Ishikawa (cell line): ENCODE results near the gene RLN3.

Source experiments
- CEBPB ChIP-seq: IDR thresholded peaks from 2 replicates; pipeline ENCODE4 v1.6.1; 2012
- CREB1 ChIP-seq: IDR thresholded peaks from 2 replicates; pipeline ENCODE4 v1.6.1; 2012; ENCODE audit warnings: low read depth
- EGR1 ChIP-seq: IDR thresholded peaks from 2 replicates; pipeline ENCODE4 v1.6.1; 2012
- EP300 ChIP-seq: IDR thresholded peaks from 2 replicates; pipeline ENCODE4 v1.6.1; 2012; ENCODE audit warnings: borderline replicate concordance
- FOXM1 ChIP-seq: IDR thresholded peaks from 2 replicates; pipeline ENCODE4 v1.6.1; 2012; ENCODE audit warnings: low read depth, borderline replicate concordance
- NFIC ChIP-seq: IDR thresholded peaks from 2 replicates; pipeline ENCODE4 v1.6.1; 2012
- RAD21 ChIP-seq: IDR thresholded peaks from 2 replicates; pipeline ENCODE4 v1.6.1; 2012; ENCODE audit warnings: low read depth
- TAF1 ChIP-seq: IDR thresholded peaks from 2 replicates; pipeline ENCODE4 v1.6.1; 2012; ENCODE audit warnings: low read depth, mild to moderate bottlenecking
- TEAD4 ChIP-seq: IDR thresholded peaks from 2 replicates; pipeline ENCODE4 v1.6.1; 2012
- ZBTB7A ChIP-seq: IDR thresholded peaks from 2 replicates; pipeline ENCODE4 v1.6.1; 2012; ENCODE audit warnings: low read depth
- TF ChIP-seq, protein P1 (sequence below): IDR thresholded peaks from 2 replicates; pipeline ENCODE4 v1.6.1; 2012
- TF ChIP-seq, protein P2 (sequence below): IDR thresholded peaks from 2 replicates; pipeline ENCODE4 v1.6.1; 2012; ENCODE audit warnings: low read depth, mild to moderate bottlenecking
- TF ChIP-seq, protein P3 (sequence below): IDR thresholded peaks from 2 replicates; pipeline ENCODE4 v1.6.1; 2012

Gene RLN3

DNA sequence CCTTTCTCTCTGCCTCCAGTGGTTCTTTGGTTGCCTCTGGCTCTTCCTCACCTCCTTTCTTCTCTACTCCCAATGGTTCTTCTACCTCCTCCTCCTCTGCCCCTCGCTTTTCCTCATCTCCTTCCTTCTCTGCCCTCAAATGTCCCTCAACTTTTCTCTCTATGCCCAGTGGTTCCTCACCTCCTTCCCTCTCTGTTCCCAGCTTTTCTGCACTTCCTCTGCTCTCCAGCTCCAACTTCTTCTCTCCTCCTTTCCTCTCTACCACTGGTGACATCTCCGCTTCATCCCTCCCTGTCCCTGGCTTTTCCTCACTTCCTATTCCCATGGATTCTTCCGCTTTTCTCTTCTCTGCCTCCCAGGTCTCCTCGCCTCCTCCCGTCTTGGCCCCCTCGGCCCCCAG is 26.2 kb downstream of the RLN3 start:
- no peak for TF ChIP-seq CEBPB

DNA sequence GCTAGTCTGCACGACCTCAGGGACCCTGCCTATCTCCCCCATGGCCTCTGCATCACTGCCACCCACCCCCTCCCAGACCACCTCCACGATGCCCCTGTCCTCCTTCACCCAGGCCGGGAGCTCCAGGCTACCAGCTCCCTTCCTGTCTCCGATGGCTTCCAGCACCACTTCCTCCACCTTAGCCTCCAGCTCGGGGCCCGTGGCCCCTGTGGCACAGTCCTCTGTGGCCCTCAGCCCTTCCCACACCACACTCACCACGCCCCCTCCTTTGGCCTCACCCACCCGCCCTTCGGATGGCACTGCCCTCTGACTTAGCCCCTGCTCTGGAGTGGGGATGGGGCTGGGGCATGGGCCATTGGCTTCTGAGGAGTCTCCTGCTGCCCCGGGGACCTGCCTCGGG is 26.8 kb downstream of the RLN3 start:
- TF ChIP-seq, protein P1, sequence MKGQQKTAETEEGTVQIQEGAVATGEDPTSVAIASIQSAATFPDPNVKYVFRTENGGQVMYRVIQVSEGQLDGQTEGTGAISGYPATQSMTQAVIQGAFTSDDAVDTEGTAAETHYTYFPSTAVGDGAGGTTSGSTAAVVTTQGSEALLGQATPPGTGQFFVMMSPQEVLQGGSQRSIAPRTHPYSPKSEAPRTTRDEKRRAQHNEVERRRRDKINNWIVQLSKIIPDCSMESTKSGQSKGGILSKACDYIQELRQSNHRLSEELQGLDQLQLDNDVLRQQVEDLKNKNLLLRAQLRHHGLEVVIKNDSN: no peak
- TF ChIP-seq TEAD4 (no peak), NFIC (no peak)
- TF ChIP-seq, protein P2, sequence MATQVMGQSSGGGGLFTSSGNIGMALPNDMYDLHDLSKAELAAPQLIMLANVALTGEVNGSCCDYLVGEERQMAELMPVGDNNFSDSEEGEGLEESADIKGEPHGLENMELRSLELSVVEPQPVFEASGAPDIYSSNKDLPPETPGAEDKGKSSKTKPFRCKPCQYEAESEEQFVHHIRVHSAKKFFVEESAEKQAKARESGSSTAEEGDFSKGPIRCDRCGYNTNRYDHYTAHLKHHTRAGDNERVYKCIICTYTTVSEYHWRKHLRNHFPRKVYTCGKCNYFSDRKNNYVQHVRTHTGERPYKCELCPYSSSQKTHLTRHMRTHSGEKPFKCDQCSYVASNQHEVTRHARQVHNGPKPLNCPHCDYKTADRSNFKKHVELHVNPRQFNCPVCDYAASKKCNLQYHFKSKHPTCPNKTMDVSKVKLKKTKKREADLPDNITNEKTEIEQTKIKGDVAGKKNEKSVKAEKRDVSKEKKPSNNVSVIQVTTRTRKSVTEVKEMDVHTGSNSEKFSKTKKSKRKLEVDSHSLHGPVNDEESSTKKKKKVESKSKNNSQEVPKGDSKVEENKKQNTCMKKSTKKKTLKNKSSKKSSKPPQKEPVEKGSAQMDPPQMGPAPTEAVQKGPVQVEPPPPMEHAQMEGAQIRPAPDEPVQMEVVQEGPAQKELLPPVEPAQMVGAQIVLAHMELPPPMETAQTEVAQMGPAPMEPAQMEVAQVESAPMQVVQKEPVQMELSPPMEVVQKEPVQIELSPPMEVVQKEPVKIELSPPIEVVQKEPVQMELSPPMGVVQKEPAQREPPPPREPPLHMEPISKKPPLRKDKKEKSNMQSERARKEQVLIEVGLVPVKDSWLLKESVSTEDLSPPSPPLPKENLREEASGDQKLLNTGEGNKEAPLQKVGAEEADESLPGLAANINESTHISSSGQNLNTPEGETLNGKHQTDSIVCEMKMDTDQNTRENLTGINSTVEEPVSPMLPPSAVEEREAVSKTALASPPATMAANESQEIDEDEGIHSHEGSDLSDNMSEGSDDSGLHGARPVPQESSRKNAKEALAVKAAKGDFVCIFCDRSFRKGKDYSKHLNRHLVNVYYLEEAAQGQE: no peak

DNA sequence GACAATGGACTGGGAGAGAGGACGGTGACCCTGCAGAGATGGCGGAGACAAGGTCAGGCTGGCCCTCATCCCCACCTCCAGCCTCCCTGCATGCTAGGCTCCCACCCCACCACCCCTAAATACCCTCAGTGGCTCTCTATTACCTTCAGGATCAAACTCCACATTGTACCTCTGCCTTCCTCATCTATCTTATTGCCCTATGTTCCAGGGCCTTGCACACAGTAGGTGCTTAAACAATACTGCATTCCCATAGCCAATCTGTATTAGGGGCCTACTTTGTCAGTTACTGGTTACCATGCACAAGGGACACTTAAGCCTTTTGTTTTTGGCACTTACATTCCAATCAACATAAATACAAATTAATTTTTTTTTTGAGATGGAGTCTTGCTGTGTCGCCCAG is 27.4 kb downstream of the RLN3 start:
- TF ChIP-seq TAF1 (no peak), RAD21 (no peak)

DNA sequence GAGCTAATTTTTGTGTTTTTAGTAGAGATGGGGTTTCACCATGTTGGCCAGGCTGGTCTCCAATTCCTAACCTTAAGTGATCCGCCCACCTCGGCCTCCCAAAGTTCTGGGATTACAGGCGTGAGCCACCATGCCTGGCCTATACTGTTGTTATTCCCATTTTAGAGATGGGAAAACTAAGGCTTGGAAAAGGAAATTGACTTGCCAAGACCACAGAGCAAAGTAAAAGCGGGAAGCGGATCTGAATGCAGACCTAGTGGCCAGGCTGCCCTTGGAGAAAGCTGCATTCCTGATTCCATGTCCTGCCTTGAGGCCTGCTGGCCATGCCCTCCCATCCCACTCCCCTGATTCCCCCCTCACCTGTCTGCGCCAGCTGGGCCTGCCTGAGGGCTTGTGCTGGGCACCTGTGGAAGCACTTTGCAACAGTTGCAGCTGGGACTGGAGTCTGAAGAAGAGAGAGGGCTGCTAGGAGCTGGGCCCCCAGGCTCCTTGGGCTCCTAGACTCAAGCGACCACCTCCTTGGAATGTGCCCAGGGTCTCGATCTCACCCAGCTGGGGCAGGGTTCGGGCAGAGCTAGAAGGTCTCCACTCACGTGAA is 28.2 kb downstream of the RLN3 start:
- TF ChIP-seq, protein P2: no peak
- TF ChIP-seq EP300: no peak
- TF ChIP-seq CEBPB: no peak
- no peak for TF ChIP-seq RAD21
- no peak for TF ChIP-seq TAF1
- TF ChIP-seq ZBTB7A: no peak
- TF ChIP-seq, protein P3, sequence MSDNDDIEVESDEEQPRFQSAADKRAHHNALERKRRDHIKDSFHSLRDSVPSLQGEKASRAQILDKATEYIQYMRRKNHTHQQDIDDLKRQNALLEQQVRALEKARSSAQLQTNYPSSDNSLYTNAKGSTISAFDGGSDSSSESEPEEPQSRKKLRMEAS: no peak
- no peak for TF ChIP-seq FOXM1
- no peak for TF ChIP-seq CREB1

DNA sequence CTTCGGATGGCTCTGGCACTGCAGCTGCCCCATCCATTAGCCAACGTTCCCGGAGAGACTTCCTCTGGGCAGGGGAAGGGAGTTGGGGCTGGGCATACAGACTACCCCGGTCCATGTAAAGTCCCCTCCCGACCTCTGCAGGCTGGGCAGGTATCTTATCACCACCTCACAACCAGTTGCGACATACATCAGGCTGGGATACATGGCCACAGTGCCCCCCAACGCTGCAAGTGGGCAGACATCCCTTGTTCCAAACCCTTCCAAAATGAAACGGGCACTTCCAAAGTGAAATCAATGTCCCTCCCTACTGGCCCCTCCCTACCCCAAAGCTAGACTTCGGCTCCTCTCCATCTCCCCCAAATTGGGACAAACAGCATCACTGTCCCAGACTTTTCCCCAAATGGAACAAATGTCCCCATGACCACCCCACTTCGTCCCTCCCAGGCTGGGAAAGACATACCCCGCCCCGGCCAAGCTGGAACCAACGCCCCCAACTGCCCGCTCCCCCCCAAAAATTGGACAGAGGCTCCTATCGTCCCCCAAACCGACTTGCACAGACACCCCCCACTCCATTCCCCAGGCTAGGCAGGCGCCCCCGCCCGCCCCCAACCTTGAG is 28.9 kb downstream of the RLN3 start:
- peak; percentile 53; the same call in 1 of the 2 replicates for TF ChIP-seq CEBPB
- TF ChIP-seq, protein P3: no peak

DNA sequence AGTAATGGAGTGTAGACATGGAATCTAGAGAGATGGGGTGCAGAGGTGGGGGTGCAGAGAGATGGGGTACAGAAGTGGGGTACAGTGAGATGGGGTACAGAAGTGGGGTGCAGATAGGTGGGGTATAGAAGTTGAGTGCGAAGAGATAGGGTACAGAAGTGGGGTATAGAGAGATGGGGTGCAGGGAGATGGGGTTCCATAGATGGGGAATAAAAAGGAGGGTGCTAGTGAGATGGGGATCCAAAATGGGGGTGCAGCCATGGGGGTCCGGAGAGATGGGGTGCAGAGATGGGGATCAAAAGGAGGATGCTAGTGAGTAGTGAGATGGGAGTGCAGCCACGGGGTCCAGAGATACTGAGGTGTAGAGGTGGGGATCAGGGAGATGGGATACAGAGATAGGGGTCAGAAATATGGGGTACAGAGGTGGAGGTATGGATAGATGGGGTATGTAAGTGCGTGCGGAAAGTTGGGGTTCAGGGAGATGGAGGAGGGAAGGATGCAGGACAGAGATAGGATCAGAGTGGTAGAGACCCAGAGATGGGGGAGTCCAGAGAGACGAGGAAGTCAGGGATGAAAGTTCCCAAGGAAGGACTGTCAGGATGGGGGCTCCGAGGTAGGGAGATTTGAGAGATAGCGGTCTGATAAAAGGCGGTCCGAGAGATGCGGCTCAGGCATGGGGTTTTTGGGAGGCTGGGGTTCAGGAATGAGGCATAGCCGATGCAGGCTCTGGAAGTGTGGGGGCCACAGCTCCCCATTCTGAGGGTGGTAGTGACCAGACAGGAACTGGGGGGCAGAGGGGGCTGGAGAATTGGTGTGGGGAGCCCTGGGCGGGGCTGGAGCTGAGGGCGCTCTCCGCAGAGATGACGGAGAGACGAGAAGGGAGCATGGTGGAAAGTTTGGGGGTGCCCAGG is 30.5 kb downstream of the RLN3 start:
- TF ChIP-seq RAD21 (no peak), TEAD4 (no peak), FOXM1 (no peak), ZBTB7A (no peak), EGR1 (no peak), NFIC (no peak), TAF1 (no peak), EP300 (no peak)
- TF ChIP-seq, protein P2: no peak
- TF ChIP-seq, protein P1: no peak
- TF ChIP-seq, protein P3: no peak
